Measurements from ENCODE around the gene CAPRIN2.
A peak's percentile ranks its signal among the peaks of the same experiment; 100 is the strongest.

Gene CAPRIN2

GRCh38 chr12:30698346-30698745 lies 56.4 kb downstream of the CAPRIN2 start:
- no peak for DNase-seq

GRCh38 chr12:30696943-30697342 lies 57.8 kb downstream of the CAPRIN2 start:
- no peak for DNase-seq

- no peak for DNase-seq
These were observed 58.3 kb downstream of the CAPRIN2 start for GRCh38 chr12:30696486-30696885.

- DNase-seq, result no peak
These were observed 58.7 kb downstream of the CAPRIN2 start for GRCh38 chr12:30696103-30696408.

GRCh38 chr12:30695199-30696102 lies 59.3 kb downstream of the CAPRIN2 start, which contains the start of gene IPO8:
Gene IPO8 (minus strand): TSS chr12:30695869. CDS start chr12:30695647, 222 bp downstream.
- DNase-seq, result peak; percentile 43

- no peak for DNase-seq
These were observed 60.1 kb downstream of the CAPRIN2 start for GRCh38 chr12:30694412-30695198.

GRCh38 chr12:30692470-30692869 lies 62.3 kb downstream of the CAPRIN2 start:
- DNase-seq, result no peak

GRCh38 chr12:30691122-30691879 lies 63.5 kb downstream of the CAPRIN2 start:
- no peak for DNase-seq

GRCh38 chr12:30687265-30687986 lies 67.3 kb downstream of the CAPRIN2 start:
- DNase-seq, result no peak

GRCh38 chr12:30679241-30679640 lies 75.5 kb downstream of the CAPRIN2 start:
- DNase-seq, result no peak

- DNase-seq, result no peak
These were observed 76.5 kb downstream of the CAPRIN2 start for GRCh38 chr12:30678221-30678620.

- no peak for DNase-seq
These were observed 93.5 kb downstream of the CAPRIN2 start for GRCh38 chr12:30661210-30661609.

All from SIG-M5 (cell line).